Activated T-cell treated with anti-CD3 and anti-CD28 coated beads, Interleukin-2, amount 50 U/mL, for 1 hour (primary cell): ENCODE data around the gene LENG8.

Source experiments
- DNase-seq: peaks from one replicate; pipeline ENCODE4 v3.0.0-alpha.2; 2020

Gene LENG8

DNA sequence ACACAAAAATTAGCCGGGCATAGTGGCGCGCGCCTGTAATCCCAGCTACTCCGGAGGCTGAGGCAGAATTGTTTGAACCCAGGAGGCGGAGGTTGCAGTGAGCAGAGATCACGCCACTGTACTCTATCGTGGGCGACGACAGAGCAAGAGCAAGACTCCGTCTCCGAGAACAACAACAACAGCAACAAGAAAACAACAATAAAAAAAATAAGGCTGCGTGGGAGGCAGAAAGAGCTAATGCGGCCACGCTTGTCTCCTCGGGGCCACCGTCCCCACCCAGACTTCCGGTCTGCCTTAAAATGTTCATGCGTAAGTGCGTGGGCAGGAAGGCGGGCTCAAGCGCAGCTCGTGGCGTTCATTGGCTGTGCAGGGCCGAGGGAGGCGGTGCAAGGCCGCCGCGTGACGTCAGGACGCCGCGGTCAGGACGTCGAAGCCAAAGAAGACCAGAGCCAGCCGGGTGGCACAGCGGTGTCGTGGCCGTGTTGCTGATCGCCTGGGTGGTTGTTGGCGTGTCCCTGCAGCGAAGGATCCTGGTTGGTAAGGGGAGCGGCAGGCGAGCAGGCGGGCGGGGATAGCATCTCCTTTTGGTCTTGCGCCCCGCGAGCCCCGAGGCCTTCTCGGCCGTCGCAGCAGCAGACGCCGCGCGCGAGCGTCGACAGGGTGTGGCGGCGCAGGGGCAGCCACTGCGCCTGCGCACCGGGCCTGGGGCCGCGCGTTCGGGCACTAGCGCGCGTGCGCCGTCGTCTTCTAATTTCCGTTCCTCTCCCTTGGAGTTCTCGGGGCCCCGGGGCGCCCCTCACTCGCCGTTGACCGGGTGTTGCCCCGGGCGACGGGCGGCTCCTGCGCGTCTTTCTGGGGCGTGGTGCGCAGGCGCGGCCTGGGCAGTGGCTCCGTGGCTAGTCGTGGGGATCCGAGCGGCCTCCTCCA lies at the start of gene LENG8:
TSS of gene LENG8 (plus strand) at position 426 of the 927 bp plus-strand sequence. CDS start 2,146 bp downstream, outside the sequence.
- DNase-seq: peak; percentile 98

GRCh38 chr19:54400913-54401312 lies 48.1 kb upstream of the LENG8 start:
- DNase-seq: no peak

DNA sequence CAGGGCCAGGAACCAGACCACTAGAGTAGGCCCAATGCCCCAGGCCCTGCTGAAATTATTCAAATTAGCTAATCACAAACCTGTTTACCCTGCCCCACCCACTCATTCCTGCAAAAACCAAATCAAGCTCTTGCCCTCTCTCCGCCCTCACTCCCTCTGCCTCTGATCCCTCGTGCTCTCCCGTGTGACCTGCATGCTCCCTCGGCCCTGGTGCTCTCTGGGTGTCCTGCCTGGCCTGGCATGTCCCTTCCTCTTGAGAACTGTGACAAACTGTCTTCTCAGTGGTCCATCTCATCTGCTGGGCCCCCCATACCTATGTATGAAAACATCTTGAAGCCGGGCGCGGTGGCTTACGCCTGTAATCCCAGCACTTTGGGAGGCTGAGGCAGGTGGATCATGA lies 45.9 kb upstream of the LENG8 start:
- DNase-seq: no peak

DNA sequence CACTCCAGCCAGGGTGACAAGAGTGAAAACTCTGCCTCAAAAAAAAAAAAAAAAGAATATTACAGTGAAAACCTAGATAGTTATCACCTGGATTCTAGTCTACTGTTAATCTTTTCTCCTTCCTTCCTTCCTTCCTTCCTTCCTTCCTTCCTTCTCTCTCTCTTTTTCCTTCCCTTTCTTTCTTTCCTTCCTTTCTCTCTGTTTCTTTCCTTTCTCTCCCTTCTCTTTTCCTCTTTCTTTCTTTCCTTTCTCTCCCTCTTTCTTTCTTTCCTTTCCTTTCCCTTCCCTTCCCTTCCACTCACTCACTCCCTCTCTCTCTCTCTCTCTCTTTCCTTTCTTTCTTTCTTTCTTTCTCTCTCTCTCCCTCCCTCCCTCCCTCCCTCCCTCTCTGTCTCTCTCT lies 43.4 kb upstream of the LENG8 start:
- no peak for DNase-seq

- no peak for DNase-seq
Measured at GRCh38 chr19:54407780-54408179, 41.2 kb upstream of the LENG8 start.

GRCh38 chr19:54408456-54409026 lies 40.5 kb upstream of the LENG8 start:
- no peak for DNase-seq

DNA sequence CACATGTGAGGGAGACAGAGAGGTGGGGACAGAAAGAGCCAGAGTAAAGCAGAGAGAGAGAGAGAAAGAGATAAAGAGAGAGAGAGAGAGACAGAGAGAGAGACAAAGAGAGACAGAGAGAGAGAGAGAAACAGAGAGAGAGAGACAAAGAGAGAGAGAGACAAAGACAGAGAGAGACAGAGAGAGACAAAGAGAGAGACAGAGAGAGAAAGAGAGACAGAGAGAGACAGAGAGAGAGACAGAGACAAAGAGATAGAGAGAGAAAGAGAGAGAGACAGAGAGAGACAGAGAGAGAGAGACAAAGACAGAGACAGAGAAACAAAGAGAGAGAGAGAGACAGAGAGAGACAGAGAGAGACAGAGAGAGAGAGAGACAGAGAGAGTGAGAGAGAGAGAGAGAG lies 38.0 kb upstream of the LENG8 start:
- no peak for DNase-seq

DNA sequence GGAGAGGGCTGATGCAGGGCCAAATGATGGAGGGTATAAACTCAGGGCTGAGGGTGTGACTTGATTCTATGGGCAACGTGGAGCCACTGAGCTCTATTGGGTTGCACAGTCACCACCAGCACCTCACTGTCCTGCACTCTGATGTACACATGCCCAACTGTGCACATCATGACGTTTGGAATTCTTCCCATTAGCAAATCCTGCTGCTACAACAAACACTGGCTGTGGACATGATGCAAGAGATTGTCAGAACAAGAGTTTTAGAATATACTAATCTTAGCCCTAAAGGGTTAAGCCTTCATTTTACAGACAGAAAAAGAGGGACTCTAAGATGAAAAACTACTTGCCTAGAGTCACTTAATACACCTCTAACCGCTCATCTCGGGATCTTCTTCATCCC lies 36.1 kb upstream of the LENG8 start:
- no peak for DNase-seq

GRCh38 chr19:54414156-54414555 lies 34.8 kb upstream of the LENG8 start:
- no peak for DNase-seq

GRCh38 chr19:54415208-54415900 lies 33.6 kb upstream of the LENG8 start, which contains the start of gene TTYH1:
Gene TTYH1 (plus strand): TSS chr19:54415464. CDS start chr19:54415553, 89 bp downstream.
- DNase-seq: peak; percentile 60

DNA sequence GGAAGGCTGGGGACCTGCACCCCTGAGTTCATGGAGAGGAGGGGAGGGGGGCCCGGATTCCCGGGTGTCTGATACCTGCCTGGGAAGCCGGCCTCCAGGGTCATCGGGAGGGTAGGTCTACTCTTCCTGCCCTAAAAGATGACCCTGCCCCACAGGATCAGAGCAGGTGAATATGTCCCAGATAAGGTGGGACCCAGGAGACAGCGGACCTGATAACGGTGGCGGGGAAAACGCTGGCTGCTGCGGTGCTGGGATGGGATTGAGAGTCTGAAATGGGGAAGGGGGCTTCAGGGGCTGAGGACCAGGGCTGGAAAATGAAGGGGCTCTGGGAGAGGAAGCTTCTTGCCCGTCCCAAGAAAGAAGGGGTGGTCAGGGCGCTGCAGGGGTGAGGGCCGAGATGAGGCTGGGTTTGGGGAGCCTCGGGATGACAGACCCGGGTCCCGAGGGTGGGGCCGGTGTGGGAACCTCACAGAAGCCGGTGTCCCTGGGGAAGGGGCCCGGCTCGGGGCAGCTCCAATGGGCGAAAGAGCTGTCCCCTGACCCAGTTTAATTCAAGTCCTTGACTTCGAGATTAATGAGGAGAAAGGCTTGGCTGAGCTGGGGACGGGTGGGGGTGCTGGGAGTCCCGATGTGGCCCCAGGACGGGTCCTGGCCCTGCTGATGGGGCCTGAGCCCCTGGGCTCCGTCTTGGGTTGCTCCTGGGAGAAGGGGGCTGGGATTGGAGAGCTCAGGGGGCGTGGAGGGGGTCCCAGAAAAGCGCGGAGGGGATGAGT lies 32.9 kb upstream of the LENG8 start:
- no peak for DNase-seq

GRCh38 chr19:54416695-54417491 lies 32.1 kb upstream of the LENG8 start:
- no peak for DNase-seq

GRCh38 chr19:54418030-54418929 lies 30.7 kb upstream of the LENG8 start:
- no peak for DNase-seq

DNA sequence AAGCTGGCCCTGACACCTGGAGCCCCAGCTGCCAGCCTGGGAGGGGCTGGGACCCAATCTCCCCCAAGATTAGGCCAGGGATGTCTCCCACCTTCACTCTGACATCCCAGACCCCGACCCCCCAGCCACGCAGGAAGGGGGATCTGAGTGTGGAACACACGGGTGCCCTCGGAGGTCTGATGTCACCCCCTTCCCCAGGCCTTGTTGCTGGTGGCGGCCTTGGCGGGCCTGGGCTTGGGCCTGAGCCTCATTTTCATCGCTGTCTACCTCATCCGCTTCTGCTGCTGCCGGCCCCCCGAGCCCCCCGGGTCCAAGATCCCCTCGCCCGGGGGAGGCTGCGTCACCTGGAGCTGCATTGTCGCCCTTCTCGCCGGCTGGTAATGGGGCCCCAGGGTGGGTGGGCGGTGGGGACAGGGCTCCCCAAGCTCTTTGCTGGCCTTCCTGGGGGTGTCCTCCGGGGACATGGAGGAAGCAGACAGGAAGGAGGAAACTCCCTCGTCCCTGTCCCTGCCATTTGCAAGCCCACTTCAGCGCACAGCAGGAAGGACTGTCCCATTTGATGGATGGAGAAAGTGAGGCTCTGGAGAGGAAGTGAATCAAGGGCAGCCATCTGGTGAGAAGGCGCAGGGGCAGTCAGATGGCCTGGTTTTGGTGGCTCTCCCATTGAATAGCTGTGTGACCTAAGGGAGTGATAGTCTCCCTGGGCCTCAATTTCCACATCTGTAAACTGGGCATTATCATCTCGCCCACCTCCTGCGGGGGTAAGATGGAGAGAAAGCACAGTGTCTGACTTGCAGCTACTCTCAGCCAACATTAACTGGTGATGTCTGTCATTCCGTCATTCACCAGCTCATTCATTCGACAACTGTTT lies 29.8 kb upstream of the LENG8 start:
- DNase-seq: no peak

DNA sequence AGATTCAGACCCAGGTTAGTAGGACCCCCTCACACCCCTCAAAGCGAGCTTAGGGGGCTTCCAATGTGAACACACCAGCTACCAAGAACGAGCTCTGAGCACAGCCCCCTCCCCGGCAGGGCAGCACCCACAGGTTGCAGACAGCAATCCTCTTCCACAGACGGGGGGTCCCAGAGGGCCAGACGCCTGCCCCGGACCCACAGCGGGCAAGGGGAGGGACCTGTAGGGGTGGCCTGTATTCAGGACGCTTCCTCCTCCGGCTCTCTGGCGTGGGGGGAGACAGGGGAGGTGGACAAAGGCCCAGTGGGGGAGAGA lies 29.0 kb upstream of the LENG8 start:
- DNase-seq: no peak

GRCh38 chr19:54420383-54421168 lies 28.4 kb upstream of the LENG8 start:
- DNase-seq: no peak

DNA sequence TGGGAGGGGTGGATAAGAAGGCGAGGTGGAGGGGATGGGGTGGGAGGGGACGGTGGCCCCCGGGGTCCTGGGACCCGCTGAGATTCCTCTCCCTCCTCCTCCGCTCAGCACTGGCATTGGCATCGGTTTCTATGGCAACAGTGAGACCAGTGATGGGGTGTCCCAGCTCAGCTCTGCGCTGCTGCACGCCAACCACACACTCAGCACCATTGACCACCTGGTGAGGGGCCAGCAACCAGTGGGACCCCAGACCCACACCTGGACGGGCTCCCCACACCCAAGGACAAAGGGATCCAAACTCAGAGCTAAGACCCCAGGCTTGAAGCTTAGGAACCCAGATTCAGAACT lies 27.9 kb upstream of the LENG8 start:
- no peak for DNase-seq

- DNase-seq: no peak
Measured at GRCh38 chr19:54421521-54421920, 27.5 kb upstream of the LENG8 start.

DNA sequence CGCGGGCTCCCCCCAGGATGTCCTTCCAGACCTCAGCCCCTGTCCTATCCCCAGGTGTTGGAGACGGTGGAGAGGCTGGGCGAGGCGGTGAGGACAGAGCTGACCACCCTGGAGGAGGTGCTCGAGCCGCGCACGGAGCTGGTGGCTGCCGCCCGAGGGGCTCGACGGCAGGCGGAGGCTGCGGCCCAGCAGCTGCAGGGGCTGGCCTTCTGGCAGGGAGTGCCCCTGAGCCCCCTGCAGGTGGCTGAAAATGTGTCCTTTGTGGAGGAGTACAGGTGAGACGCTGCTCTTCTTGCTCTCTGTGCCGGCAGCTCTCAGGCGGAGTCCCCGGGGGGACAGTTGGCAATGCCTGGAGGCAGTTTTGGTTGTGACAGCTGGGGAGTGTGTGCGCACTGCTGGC lies 26.9 kb upstream of the LENG8 start:
- no peak for DNase-seq
